A549 (cell line): ENCODE data around the gene HESX1.

Experiments used
- BHLHE40 ChIP-seq: IDR thresholded peaks from 2 replicates; pipeline ENCODE4 v1.6.1; 2012; ENCODE audit warnings: low read depth, low read length, inconsistent platforms
- FOSB ChIP-seq: fragments of 250-450 bp; sonication (Bioruptor Pico); IDR thresholded peaks from 2 replicates; pipeline ENCODE4 v1.5.0; 2020; ENCODE audit warnings: mild to moderate bottlenecking, moderate library complexity
- JUN ChIP-seq, 2 experiments: fragments of >200 bp; sonication (Bioruptor Twin); formaldehyde crosslinking; IDR thresholded peaks; 2 replicates in 1 of 2; 3 replicates in 1 of 2; pipeline ENCODE4 v1.6.1; 2016 to 2017
- KDM5A ChIP-seq: fragments of 200-600 bp; sonication (generic); IDR thresholded peaks from 2 replicates; pipeline ENCODE4 v1.6.1; 2016; ENCODE audit warnings: antibody characterized with exemption, mild to moderate bottlenecking
- MYC ChIP-seq: IDR thresholded peaks from 2 replicates; pipeline ENCODE4 v1.6.1; 2012; ENCODE audit warnings: mild to moderate bottlenecking, inconsistent platforms, low read length, improper control_type of control experiment, borderline replicate concordance
- POLR2A ChIP-seq: IDR thresholded peaks from 2 replicates; pipeline ENCODE4 v1.6.1; 2012; ENCODE audit warnings: mild to moderate bottlenecking, low read length
- RFX5 ChIP-seq: fragments of 450-650 bp; IDR thresholded peaks from 2 replicates; pipeline ENCODE4 v1.7.1; 2014; ENCODE audit warnings: antibody characterized with exemption, mild to moderate bottlenecking, moderate library complexity
- TF ChIP-seq, protein P1 (sequence below): fragments of >200 bp; sonication (Bioruptor Twin); formaldehyde crosslinking; IDR thresholded peaks from 3 replicates; pipeline ENCODE4 v1.5.1; 2016
- TF ChIP-seq, protein P2 (sequence below): fragments of 450-650 bp; IDR thresholded peaks from 2 replicates; pipeline ENCODE4 v1.6.1; 2014; ENCODE audit warnings: antibody characterized with exemption
- TF ChIP-seq, protein P3 (sequence below): IDR thresholded peaks from 2 replicates; pipeline ENCODE4 v1.6.1; 2012

DNA sequence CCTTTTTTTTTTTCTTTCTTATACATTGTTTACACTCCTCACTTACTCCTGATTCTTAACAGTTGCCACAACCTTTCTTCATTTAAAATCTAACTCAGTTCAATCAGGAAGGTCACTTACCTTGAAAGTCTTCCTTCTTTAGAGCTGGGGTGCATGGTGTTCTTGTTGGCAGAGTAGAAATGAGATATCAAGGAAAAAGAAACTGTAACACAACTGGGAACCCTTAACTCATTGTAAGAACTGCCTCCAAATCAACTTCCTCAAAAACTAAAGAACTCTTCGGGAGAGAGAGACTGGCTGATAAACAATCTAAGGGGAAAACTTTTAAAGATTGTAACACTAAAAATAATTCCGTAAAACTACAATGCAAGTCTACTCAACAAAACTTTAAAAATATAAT is 26.4 kb upstream of the HESX1 start:
- TF ChIP-seq MYC (no peak), POLR2A (no peak), RFX5 (no peak), KDM5A (no peak), BHLHE40 (no peak), FOSB (CRISPR knock-in tag) (no peak), JUN (IDR thresholded peaks at IDR 0.05) (no peak)
- TF ChIP-seq, protein P1, sequence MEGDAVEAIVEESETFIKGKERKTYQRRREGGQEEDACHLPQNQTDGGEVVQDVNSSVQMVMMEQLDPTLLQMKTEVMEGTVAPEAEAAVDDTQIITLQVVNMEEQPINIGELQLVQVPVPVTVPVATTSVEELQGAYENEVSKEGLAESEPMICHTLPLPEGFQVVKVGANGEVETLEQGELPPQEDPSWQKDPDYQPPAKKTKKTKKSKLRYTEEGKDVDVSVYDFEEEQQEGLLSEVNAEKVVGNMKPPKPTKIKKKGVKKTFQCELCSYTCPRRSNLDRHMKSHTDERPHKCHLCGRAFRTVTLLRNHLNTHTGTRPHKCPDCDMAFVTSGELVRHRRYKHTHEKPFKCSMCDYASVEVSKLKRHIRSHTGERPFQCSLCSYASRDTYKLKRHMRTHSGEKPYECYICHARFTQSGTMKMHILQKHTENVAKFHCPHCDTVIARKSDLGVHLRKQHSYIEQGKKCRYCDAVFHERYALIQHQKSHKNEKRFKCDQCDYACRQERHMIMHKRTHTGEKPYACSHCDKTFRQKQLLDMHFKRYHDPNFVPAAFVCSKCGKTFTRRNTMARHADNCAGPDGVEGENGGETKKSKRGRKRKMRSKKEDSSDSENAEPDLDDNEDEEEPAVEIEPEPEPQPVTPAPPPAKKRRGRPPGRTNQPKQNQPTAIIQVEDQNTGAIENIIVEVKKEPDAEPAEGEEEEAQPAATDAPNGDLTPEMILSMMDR = no peak
- TF ChIP-seq, protein P2, sequence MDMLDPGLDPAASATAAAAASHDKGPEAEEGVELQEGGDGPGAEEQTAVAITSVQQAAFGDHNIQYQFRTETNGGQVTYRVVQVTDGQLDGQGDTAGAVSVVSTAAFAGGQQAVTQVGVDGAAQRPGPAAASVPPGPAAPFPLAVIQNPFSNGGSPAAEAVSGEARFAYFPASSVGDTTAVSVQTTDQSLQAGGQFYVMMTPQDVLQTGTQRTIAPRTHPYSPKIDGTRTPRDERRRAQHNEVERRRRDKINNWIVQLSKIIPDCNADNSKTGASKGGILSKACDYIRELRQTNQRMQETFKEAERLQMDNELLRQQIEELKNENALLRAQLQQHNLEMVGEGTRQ = no peak
- TF ChIP-seq, protein P3, sequence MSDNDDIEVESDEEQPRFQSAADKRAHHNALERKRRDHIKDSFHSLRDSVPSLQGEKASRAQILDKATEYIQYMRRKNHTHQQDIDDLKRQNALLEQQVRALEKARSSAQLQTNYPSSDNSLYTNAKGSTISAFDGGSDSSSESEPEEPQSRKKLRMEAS = no peak
